Thyroid gland (tissue), 4 donors: ENCODE measurements around the gene C5orf58.

Experiments
- CTCF ChIP-seq, 6 experiments: fragments of 200-600 bp in 3 of 6; fragments of 450-650 bp in 3 of 6; sonication (generic) in 3 of 6; IDR thresholded peaks; one replicate each; pipeline ENCODE4 v1.5.1; 2016 to 2019; ENCODE audit warnings: antibody characterized with exemption in 6 of 6, mild to moderate bottlenecking in 2 of 6, inconsistent platforms in 1 of 6, moderate library complexity in 1 of 6
- POLR2A ChIP-seq, 2 donors: fragments of 450-650 bp; IDR thresholded peaks; one replicate each; pipeline ENCODE4 v1.6.1; 2017; ENCODE audit warnings: antibody characterized with exemption in 2 of 2, mild to moderate bottlenecking in 2 of 2, moderate library complexity in 1 of 2

GRCh38 chr5:170235876-170236864 lies 3.4 kb downstream of the C5orf58 start:
- TF ChIP-seq CTCF (IDR thresholded peaks at IDR 0.05) = no peak
- no peak for TF ChIP-seq POLR2A (IDR thresholded peaks at IDR 0.05)
